HFF-Myc (cell line): ENCODE measurements around the gene TEX44.
A peak's percentile ranks its signal among the peaks of the same experiment; 100 is the strongest.

Source experiments
- DNase-seq: peaks from one replicate; pipeline ENCODE4 v3.0.0-alpha.2; 2011; ENCODE audit warnings: low read depth; ENCODE audit errors: extremely low read depth
- H3K4me3 ChIP-seq: replicated peaks from 2 replicates; pipeline ENCODE4 v1.5.1; 2011; ENCODE audit warnings: low read depth, mild to moderate bottlenecking, control low read depth, low read length
- CTCF ChIP-seq: IDR thresholded peaks from 2 replicates; pipeline ENCODE4 v1.5.1; 2012; ENCODE audit warnings: mild to moderate bottlenecking, low read depth, low read length, control low read depth; ENCODE audit errors: missing control alignments

TEX44 gene

GRCh38 chr2:231634951-231635875 is 42.5 kb downstream of the TEX44 start:
- DNase-seq = no peak
- no peak overlapping the region for H3K4me3 ChIP-seq
- TF ChIP-seq CTCF = no peak

GRCh38 chr2:231640241-231640640 is 47.6 kb downstream of the TEX44 start:
- no peak for DNase-seq
- TF ChIP-seq CTCF = no peak

GRCh38 chr2:231640641-231641111 is 48.0 kb downstream of the TEX44 start:
- no peak for DNase-seq
- no peak for TF ChIP-seq CTCF
- H3K4me3 ChIP-seq = no peak overlapping the region

More at GRCh38 chr2:231640241-231640640, 47.6 kb downstream of the TEX44 start:
- no peak overlapping the region for H3K4me3 ChIP-seq

- peak; percentile 94 for DNase-seq
- TF ChIP-seq CTCF = no peak
- H3K4me3 ChIP-seq = no peak overlapping the region; the same call in 1 of the 2 replicates
Observed at GRCh38 chr2:231642631-231643494, 50.2 kb downstream of the TEX44 start.

GRCh38 chr2:231643495-231643888 is 50.8 kb downstream of the TEX44 start:
- H3K4me3 ChIP-seq = no peak overlapping the region
- no peak for TF ChIP-seq CTCF
- no peak for DNase-seq
